GM23338 (cell line): ENCODE results near the gene TCF7.

ENCODE experiments used
- CREB1 ChIP-seq: fragments of 250-450 bp; sonication (Bioruptor Pico); IDR thresholded peaks from 2 replicates; pipeline ENCODE4 v1.5.0; 2020; ENCODE audit warnings: low read depth, mild to moderate bottlenecking, moderate library complexity
- EZH2 ChIP-seq: fragments of 200-600 bp; sonication (generic); IDR thresholded peaks from one replicate; pipeline ENCODE4 v1.8.0; 2017; ENCODE audit warnings: antibody characterized with exemption, mild to moderate bottlenecking, low read depth; ENCODE audit not compliant: unreplicated experiment
- EZH2phosphoT487 ChIP-seq: fragments of 200-600 bp; sonication (generic); IDR thresholded peaks from one replicate; pipeline ENCODE4 v1.8.1; 2018; ENCODE audit warnings: antibody characterized with exemption; ENCODE audit not compliant: unreplicated experiment
- JUNB ChIP-seq: IDR thresholded peaks from one replicate; pipeline ENCODE4 v1.6.1; 2016; ENCODE audit warnings: antibody characterized with exemption; ENCODE audit not compliant: unreplicated experiment
- POLR2AphosphoS5 ChIP-seq: IDR thresholded peaks from 2 replicates; pipeline ENCODE4 v1.6.1; 2016; ENCODE audit warnings: antibody characterized with exemption, low read depth
- TF ChIP-seq, protein P1 (sequence below), 2 experiments: fragments of 200-600 bp in 1 of 2; sonication (generic) in 1 of 2; conservative IDR thresholded peaks; 2 replicates each; pipeline versions ENCODE4 v1.5.1 to v1.6.1; 2016 to 2017; ENCODE audit warnings: antibody characterized with exemption in 2 of 2, low read depth in 2 of 2, mild to moderate bottlenecking in 2 of 2, moderate library complexity in 1 of 2
- TF ChIP-seq, protein P2 (sequence below): IDR thresholded peaks from one replicate; pipeline ENCODE4 v1.6.1; 2018; ENCODE audit warnings: antibody characterized with exemption; ENCODE audit not compliant: unreplicated experiment

DNA sequence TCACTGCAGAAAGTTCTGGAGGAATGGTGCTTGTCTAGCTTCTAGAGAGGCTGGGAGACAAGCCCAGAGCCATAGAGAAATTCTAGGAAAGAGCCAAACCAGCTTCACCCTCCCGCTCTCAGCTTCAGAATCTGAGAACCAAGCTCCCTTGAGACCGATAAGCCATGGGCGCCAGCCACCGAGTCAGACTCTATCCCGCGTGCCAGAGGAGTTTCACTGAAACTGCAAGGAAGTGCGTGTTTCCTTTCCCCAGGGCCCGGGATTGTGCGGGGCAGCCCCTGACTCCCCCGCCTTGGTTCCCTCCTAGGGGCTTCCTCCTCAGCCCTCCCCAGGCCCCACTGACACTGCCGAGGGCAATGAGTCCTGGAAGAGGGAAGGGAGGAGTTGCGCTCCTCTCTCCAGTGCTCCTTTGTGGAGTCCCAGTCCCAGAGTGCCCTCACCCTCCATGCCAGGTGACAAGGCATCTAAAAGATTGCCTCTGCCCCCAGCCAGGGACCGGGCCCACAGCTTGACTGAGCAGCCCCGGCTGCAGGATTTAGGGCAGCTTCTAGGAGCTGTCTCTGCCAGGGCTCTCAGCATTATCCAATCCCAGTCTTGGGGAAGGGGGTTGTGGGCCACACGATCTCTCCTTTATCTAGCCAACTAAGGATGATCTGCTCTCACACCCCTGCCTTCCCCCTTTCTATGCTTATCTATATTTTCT lies 18.4 kb upstream of the TCF7 start:
- no peak for TF ChIP-seq EZH2phosphoT487
- TF ChIP-seq, protein P1, sequence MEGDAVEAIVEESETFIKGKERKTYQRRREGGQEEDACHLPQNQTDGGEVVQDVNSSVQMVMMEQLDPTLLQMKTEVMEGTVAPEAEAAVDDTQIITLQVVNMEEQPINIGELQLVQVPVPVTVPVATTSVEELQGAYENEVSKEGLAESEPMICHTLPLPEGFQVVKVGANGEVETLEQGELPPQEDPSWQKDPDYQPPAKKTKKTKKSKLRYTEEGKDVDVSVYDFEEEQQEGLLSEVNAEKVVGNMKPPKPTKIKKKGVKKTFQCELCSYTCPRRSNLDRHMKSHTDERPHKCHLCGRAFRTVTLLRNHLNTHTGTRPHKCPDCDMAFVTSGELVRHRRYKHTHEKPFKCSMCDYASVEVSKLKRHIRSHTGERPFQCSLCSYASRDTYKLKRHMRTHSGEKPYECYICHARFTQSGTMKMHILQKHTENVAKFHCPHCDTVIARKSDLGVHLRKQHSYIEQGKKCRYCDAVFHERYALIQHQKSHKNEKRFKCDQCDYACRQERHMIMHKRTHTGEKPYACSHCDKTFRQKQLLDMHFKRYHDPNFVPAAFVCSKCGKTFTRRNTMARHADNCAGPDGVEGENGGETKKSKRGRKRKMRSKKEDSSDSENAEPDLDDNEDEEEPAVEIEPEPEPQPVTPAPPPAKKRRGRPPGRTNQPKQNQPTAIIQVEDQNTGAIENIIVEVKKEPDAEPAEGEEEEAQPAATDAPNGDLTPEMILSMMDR (conservative IDR thresholded peaks at IDR 0.05; ENCODE audit: low read depth in 2 of 2): no peak
- no peak for TF ChIP-seq POLR2AphosphoS5
- TF ChIP-seq EZH2: no peak
- no peak for TF ChIP-seq JUNB
- TF ChIP-seq, protein P2, sequence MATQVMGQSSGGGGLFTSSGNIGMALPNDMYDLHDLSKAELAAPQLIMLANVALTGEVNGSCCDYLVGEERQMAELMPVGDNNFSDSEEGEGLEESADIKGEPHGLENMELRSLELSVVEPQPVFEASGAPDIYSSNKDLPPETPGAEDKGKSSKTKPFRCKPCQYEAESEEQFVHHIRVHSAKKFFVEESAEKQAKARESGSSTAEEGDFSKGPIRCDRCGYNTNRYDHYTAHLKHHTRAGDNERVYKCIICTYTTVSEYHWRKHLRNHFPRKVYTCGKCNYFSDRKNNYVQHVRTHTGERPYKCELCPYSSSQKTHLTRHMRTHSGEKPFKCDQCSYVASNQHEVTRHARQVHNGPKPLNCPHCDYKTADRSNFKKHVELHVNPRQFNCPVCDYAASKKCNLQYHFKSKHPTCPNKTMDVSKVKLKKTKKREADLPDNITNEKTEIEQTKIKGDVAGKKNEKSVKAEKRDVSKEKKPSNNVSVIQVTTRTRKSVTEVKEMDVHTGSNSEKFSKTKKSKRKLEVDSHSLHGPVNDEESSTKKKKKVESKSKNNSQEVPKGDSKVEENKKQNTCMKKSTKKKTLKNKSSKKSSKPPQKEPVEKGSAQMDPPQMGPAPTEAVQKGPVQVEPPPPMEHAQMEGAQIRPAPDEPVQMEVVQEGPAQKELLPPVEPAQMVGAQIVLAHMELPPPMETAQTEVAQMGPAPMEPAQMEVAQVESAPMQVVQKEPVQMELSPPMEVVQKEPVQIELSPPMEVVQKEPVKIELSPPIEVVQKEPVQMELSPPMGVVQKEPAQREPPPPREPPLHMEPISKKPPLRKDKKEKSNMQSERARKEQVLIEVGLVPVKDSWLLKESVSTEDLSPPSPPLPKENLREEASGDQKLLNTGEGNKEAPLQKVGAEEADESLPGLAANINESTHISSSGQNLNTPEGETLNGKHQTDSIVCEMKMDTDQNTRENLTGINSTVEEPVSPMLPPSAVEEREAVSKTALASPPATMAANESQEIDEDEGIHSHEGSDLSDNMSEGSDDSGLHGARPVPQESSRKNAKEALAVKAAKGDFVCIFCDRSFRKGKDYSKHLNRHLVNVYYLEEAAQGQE: no peak
- TF ChIP-seq CREB1 (CRISPR knock-in tag): no peak
